Prostate gland (tissue), 2 donors: ENCODE measurements around the gene RNF217. TPM values are rescaled to one million over a fixed set of nuclear protein-coding genes. Genes with fewer than 3 reads are reported as not detected.

Experiments used
- DNase-seq: peaks from one replicate; pipeline ENCODE4 v3.0.0-alpha.2; 2019; ENCODE audit warnings: low spot score
- H3K27ac ChIP-seq, 2 donors: fragments of 200-600 bp; sonication (generic); 2 replicates each; pipeline ENCODE4 v1.5.1; 2017 to 2019
- H3K27me3 ChIP-seq: fragments of 200-600 bp; sonication (generic); replicated peaks from 2 replicates; pipeline ENCODE4 v1.5.1; 2019; ENCODE audit not compliant: insufficient read depth
- H3K36me3 ChIP-seq, 2 donors: fragments of 200-600 bp; sonication (generic); 1 replicate in 1 of 2; 2 replicates in 1 of 2; pipeline versions ENCODE4 v1.5.1 to v1.8.1; 2017 to 2019
- H3K4me1 ChIP-seq: fragments of 200-600 bp; sonication (generic); replicated peaks from 2 replicates; pipeline ENCODE4 v1.5.1; 2019
- H3K4me3 ChIP-seq, 2 donors: fragments of 200-600 bp; sonication (generic); 2 replicates each; pipeline ENCODE4 v1.5.1; 2017 to 2019
- H3K9me3 ChIP-seq: fragments of 200-600 bp; sonication (generic); 2 replicates; pipeline ENCODE4 v1.5.1; 2017
- CTCF ChIP-seq, 4 experiments: fragments of 200-600 bp in 2 of 4; fragments of 450-650 bp in 2 of 4; sonication (generic) in 2 of 4; IDR thresholded peaks; 1 replicate in 3 of 4; 2 replicates in 1 of 4; pipeline ENCODE4 v1.5.1; 2016 to 2019; ENCODE audit warnings: antibody characterized with exemption in 4 of 4, mild to moderate bottlenecking in 2 of 4, moderate library complexity in 2 of 4
- POLR2A ChIP-seq: fragments of 450-650 bp; IDR thresholded peaks from one replicate; pipeline ENCODE4 v1.6.1; 2016; ENCODE audit warnings: antibody characterized with exemption, mild to moderate bottlenecking
- POLR2AphosphoS5 ChIP-seq: sonication (generic); formaldehyde crosslinking; IDR thresholded peaks from one replicate; pipeline ENCODE4 v1.6.1; 2017; ENCODE audit warnings: antibody characterized with exemption
- WGBS: methylation state at CpG from one replicate; pipeline ENCODE4 v1.1.5; 2018; 5-methylcytosine and 5-hydroxymethylcytosine counted together
- intact Hi-C: fragments of 100-400 bp; cut with DNase I; formaldehyde crosslinking; loops from one replicate; pipeline ENCODE4 v1.14.2; 2022
- total RNA-seq, 2 donors: library from RNA; depleted of rRNA; stranded (reverse); fragments of >200 nt; gene quantifications; one replicate each; pipeline ENCODE4 v1.1.0, GENCODE V29; 2016

The RNF217 gene
- total RNA-seq, 2 donors from 2014 or later: 12.1 to 24.3 TPM

GRCh38 chr6:125003070-125003469 lies 40.8 kb downstream of the RNF217 start:
- Histone ChIP-seq H3K9me3 (no peaks in the 10 kb centered on the region), H3K4me3 (no peak overlapping the region), H3K27me3 (no peaks in the 10 kb centered on the region), H3K4me1 (no peaks in the 10 kb centered on the region), H3K36me3 (no peaks in the 10 kb centered on the region), H3K27ac (no peak overlapping the region)
- TF ChIP-seq POLR2A (no peak), POLR2AphosphoS5 (no peak), CTCF (IDR thresholded peaks at IDR 0.05) (no peak)
- intact Hi-C loops: no loop called here
- DNase-seq: no peak
- WGBS: 95% methylated on average over 2 of the region's 2 CpGs

- no peak for TF ChIP-seq POLR2A
- no peak for TF ChIP-seq POLR2AphosphoS5
- no peak for TF ChIP-seq CTCF (IDR thresholded peaks at IDR 0.05)
- intact Hi-C loops: no loop called here
- Histone ChIP-seq H3K27me3 (no peaks in the 10 kb centered on the region), H3K9me3 (no peaks in the 10 kb centered on the region), H3K4me3 (no peak overlapping the region), H3K36me3 (no peaks in the 10 kb centered on the region), H3K27ac (no peak overlapping the region), H3K4me1 (no peaks in the 10 kb centered on the region)
- DNase-seq: no peak
- 80% methylated on average over 1 of the region's 1 CpG for WGBS
Measured at GRCh38 chr6:125004198-125004597, 42.0 kb downstream of the RNF217 start.

- no peak for DNase-seq
- Histone ChIP-seq H3K27me3 (no peaks in the 10 kb centered on the region), H3K36me3 (no peaks in the 10 kb centered on the region), H3K9me3 (no peaks in the 10 kb centered on the region), H3K4me3 (no peak overlapping the region), H3K4me1 (no peaks in the 10 kb centered on the region), H3K27ac (no peak overlapping the region)
- TF ChIP-seq POLR2A (no peak), POLR2AphosphoS5 (no peak)
- intact Hi-C loops: no loop called here
- WGBS: 100% methylated on average over 2 of the region's 2 CpGs
Measured at GRCh38 chr6:125004797-125005595, 42.8 kb downstream of the RNF217 start.

- DNase-seq: no peak
- no peaks in the 10 kb centered on the region for H3K27me3 ChIP-seq
- WGBS: 61% methylated on average over 3 of the region's 3 CpGs
- TF ChIP-seq POLR2AphosphoS5 (no peak), CTCF (IDR thresholded peaks at IDR 0.05) (no peak), POLR2A (no peak)
- no peak overlapping the region for H3K27ac ChIP-seq
- no peaks in the 10 kb centered on the region for H3K9me3 ChIP-seq
- H3K4me3 ChIP-seq: no peak overlapping the region
- intact Hi-C loops: no loop called here
- no peaks in the 10 kb centered on the region for H3K36me3 ChIP-seq
- H3K4me1 ChIP-seq: no peaks in the 10 kb centered on the region
Measured at GRCh38 chr6:125008261-125008703, 46.0 kb downstream of the RNF217 start.

- DNase-seq: no peak
- Histone ChIP-seq H3K4me3 (no peak overlapping the region), H3K9me3 (no peaks in the 10 kb centered on the region), H3K36me3 (no peaks in the 10 kb centered on the region), H3K27ac (no peak overlapping the region), H3K27me3 (no peaks in the 10 kb centered on the region), H3K4me1 (no peaks in the 10 kb centered on the region)
- no peak for TF ChIP-seq POLR2AphosphoS5
- TF ChIP-seq POLR2A: no peak
- TF ChIP-seq CTCF (IDR thresholded peaks at IDR 0.05): no peak
- intact Hi-C loops: no loop called here
- WGBS: 71% methylated on average over 1 of the region's 1 CpG
Measured at GRCh38 chr6:125008957-125009356, 46.7 kb downstream of the RNF217 start.
